Body of pancreas (tissue), 4 donors: ENCODE measurements around the gene HTR3B.

Experiments
- POLR2A ChIP-seq, 3 donors: fragments of 450-650 bp; IDR thresholded peaks; one replicate each; pipeline ENCODE4 v1.6.1; 2016; ENCODE audit warnings: antibody characterized with exemption in 3 of 3, mild to moderate bottlenecking in 2 of 3
- TF ChIP-seq, protein P1 (sequence below), 7 experiments: fragments of 450-650 bp in 4 of 7; fragments of 200-600 bp in 3 of 7; sonication (generic) in 3 of 7; IDR thresholded peaks; one replicate each; pipeline ENCODE4 v1.5.1; 2016 to 2019; ENCODE audit warnings: antibody characterized with exemption in 7 of 7

DNA sequence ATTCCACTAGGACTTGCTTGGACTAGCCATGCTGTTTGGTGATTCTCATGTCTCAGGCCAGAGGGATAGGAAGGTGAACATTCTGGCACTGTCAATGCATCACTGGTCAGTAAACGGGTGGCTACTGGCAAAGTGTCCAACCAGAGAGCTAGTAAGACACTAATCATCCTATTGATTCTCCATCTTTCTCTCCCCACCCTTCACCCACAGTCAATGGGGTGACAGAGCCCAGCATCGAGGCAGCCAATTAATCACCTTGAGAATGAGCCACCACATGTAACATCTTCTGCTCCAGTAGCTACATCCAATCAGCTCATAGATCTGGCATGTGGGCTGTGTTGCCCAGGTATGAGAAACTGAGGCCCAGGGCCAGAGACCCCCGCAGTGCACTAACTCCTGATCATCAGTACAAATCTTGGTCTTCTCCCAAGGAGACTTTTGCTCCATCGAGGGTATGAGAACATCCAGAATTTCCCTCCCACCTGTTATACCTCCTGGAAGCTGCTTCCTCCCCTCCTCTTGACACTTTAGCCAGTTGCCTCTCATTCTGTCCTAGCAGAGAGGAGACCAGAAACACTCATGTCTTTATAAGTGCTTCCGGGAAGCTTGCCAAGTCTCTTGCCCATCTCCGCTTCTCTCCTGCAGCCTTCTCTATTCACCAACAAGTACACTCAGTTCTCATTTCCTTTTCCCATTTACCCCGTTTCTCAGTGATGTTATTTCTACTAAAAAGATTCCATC is 87.3 kb downstream of the HTR3B start:
- TF ChIP-seq, protein P1, sequence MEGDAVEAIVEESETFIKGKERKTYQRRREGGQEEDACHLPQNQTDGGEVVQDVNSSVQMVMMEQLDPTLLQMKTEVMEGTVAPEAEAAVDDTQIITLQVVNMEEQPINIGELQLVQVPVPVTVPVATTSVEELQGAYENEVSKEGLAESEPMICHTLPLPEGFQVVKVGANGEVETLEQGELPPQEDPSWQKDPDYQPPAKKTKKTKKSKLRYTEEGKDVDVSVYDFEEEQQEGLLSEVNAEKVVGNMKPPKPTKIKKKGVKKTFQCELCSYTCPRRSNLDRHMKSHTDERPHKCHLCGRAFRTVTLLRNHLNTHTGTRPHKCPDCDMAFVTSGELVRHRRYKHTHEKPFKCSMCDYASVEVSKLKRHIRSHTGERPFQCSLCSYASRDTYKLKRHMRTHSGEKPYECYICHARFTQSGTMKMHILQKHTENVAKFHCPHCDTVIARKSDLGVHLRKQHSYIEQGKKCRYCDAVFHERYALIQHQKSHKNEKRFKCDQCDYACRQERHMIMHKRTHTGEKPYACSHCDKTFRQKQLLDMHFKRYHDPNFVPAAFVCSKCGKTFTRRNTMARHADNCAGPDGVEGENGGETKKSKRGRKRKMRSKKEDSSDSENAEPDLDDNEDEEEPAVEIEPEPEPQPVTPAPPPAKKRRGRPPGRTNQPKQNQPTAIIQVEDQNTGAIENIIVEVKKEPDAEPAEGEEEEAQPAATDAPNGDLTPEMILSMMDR (IDR thresholded peaks at IDR 0.05): no peak
- no peak for TF ChIP-seq POLR2A (IDR thresholded peaks at IDR 0.05)
